ENCODE measurements around the gene FKBP14.
"Not testable (repeated sequence)": the region's sequence is repeated elsewhere in the genome, so short reads cannot be mapped to it uniquely, and the experiment has no call there.

The FKBP14 gene

DNA sequence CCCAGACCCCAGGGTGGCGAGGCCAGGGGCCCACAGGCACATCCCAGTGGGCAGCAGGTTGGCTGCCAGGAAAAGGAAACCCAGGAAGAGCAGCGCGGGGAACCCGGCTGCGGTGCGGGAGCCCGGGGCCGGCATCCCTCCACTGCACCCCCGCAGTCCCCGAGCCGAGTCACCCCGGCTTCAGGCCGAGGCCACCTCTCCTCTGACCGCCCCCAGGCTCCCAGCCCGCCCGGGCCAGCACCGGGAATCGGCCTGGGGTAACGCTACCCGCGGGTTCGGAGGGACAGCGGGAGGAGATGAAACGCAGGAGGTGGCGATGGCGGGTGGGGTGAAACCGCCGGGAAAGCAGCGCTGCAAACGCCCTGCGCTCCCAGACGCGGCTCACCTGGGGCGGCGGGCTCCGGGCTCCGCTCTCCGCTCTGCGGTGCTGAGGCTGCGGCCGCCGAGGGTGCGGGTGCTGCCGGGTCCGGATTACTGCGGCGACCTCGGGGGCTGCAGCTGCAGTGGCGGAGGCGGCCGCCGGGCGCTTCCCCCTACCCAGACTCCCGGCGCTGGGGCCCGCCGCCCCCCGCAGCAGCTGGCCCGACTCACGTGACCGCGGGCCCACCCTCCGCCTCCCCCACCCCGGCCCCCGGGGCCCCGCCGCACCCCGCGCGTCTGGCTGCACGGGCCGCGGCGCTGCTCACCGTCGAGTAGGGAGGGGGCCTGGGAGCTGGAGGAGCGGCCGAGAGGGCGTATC, 37.1 kb downstream of the FKBP14 start, which contains the start of gene SCRN1:
TSS of gene SCRN1 (minus strand) at position 545 of the 739 bp plus-strand sequence. CDS start 20,734 bp downstream, outside the sequence.
- DNase-seq = peak; percentile 43 to 54

DNA sequence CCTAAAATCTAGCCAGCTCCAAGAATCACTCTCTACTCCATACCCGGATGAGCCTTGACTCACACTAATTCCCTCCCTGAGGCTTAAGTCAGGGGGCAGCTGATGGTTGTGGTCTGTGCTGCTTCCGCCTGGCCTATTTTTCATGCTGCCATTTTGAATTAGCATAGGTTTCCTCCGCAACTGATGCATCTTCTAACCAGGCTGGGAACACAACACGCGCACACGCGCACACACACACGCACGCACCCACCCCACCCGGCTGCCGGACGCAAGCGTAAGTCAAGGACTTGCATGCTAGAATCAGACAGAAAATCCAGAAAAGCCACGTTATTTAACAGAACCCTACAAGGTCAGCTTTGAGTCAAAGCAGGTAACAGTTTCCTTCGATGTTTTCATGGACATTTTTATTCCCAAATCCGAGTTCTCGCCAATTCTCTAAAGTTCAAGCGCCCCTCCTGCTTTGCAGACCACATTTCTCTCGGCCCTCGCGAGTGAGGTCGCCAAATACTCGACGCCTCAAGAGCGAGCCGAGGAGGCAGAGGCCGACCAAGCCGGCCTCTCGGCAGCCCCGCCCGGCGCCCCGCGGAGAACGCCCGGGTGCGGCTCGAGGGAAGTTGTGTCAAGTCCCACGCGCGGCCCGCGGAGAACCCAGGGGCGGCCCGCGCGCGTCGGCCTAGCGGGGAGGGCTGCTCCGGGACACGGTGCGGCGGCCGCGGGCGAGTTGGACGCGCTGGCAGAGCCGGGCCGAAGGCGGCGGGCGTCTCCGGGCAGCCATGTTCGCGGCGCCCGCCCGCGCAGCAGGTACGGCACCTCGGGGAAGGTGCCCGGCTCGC, 37.9 kb downstream of the FKBP14 start:
- DNase-seq = peak; percentile 63 to 86

DNA sequence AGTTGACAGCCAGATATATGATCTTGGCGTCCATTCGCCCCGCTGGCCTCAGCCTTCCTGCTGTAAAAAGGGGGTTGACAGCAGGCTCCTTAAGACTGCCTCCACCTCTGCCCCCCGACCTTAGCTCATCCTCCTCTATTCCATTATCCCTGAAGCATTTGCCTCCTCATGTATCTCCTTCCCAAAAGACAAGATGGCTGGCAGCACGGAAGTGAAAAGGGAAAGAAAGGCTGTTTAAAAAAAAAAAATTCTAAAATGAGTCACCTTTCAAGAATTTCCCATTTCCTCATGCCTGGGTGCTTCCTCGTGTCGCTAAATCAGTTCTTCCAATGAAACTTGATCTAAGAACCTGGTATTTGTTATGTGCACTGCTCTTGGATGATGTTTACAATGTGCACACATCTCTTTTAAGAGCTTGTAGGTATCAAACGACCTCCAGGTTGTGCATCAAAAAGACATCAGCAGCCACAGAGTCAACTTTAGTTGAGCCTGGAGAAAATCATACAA, 38.6 kb downstream of the FKBP14 start:
- peak; percentile 72 to 73 for DNase-seq

DNA sequence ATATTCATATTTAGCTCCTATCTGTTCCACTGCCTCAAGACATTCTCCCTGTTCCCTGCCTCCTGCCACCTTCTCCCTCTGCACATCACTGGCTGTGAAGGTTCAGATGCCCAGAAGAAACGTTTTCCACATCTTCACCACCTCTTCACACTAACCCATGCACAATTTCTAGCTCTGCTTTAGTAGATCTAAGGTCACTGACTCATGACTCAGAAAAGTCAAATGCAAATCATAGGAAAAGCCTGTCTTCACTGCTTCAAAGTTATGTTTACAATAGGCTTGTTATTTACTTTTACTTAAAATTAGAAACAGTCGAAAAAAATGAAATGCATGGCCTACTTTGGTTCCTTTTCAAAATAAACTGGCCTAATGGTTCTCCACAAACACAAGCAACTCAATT, 39.4 kb downstream of the FKBP14 start:
- DNase-seq = no peak

DNA sequence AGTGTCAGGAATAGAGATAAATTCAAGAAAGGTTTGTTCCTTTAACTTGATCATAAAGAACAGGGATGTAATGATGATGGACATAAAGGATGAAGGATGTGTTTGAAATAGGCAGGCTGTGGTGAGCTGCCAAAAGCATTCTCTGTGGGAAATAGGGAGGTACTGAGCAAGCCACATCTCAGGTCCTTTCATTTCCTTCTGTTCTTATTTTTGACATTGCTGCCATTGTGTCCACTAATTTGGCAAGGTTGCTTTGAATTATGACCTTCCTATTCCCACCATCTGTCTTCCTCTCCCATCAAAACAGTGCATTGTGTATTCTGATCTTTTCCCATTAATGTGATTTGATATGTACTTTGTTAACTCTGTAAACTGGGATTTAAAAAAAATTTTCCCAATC, 46.4 kb downstream of the FKBP14 start:
- DNase-seq = no peak

DNA sequence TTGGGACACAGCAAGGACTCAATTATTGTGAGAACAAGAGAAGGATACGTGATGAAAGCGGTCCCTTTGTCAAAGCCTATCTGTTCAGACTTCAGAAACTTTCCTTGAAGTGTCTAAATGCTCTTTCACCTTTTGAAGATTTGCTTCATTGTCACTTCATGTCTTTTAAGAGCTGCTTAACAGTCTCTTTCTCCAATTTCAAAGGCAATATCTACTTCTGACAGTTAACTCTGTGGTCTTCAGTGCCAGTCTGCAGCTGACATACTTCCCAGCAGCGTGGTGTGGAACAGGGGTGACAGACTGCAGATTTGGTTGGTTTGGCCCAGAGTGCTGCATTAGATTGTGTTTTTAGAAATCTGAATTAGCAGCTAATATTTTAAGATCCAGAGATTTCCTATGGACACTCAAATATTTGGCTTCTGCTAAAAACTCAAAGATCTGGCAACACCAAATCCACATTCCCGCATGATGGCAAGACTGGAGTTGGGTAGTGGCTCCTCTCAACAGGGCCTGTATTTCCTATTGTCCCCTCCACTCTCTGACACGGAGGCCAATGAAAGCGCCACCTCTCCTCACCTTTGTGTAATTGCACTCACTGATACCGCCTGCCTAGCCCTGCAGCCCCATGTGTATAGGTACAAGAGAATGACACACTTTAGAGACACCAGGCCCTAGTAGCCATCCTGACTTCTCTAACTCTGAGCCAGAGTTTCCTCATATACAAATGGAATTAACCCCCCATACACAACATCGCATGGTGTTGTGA, 48.4 kb downstream of the FKBP14 start:
- DNase-seq = no peak

DNA sequence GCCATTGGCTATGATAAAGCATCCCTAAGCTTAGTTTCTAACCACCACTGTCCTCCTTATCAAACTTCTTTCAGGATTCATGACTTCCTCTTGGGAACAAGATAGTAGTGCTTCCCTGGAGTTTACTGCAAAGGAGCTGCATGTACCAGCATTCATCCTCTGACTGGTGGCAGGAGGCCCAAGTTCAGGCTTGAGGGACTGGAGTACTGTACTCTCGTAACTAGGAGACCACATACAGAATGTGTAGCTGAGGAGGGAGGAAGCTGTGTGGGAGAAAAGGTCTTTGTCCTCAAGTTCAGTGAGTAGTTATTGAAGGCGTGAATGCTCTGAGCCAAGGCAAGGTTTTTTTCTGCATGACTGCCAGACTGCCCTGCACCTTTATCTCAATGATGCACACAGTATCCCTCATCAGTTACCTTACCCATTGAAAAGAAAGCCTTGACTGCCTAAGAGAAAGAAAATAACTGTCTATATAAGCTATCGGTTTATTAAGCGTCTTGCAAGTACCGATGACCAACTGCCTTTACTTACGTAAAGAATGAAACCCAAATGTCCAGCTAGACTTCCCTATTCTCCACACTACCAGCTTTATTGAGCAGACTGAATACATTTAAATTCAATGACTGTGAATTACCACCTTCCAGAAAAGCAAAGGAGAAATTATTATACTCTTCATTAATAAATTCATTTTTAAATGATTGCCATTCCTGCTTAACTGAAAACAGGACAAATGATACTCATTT, 49.7 kb downstream of the FKBP14 start:
- no peak for DNase-seq

DNA sequence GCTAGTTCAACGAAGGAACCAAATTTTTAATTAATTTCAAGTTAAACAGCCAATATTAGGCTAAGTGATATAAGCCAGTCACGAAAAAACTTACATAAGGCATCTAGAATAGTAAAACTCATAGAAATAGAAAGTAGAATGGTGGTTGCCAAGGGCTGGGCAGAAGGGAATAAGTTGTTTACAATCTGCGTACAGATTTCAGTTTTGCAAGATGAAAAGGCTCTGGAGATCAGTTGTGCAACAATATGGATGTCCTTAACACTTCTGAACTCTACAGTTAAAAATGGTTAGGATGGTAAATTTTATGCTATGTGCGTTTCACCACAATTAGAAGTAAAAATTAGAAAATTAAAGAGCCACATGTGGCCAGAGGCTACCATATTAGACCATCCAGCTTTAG, 50.2 kb downstream of the FKBP14 start:
- no peak for DNase-seq

DNA sequence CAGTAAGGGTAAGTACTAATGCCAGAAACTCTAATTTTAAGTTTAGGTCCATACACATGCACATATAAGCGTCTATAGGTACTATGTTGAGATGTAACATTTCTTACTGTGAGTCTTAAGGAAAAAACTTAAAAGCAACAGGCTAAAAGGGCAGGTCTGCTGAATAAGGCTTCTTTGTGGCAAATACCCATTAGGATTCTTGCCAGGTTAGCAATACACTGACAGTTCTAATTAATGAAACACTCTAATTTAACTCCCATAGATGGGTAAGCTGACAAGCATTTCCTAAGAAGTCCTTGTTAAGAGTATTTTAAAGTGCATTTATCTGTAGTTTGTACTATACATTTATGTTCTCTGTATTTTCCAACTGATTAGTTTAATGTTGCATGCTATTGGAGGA, 50.9 kb downstream of the FKBP14 start:
- no peak for DNase-seq

DNA sequence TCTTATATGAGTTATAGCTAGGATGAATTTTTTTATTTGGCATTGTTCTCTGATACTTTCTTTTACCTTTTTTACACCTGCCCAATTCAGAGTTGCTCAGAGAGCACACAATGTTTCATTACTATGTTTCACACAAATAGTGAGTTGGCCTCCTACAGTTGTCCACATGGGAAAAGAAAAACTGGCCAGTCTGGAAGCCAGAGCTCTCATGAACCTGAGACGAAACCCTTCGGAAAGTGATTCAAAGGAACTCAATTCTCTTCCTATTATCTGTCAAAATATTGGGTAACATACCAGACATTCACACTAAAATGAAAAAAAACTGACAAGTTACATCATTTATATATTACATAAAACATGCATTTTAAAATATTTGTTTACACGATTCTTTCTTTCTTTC, 52.2 kb downstream of the FKBP14 start:
- DNase-seq = no peak

DNA sequence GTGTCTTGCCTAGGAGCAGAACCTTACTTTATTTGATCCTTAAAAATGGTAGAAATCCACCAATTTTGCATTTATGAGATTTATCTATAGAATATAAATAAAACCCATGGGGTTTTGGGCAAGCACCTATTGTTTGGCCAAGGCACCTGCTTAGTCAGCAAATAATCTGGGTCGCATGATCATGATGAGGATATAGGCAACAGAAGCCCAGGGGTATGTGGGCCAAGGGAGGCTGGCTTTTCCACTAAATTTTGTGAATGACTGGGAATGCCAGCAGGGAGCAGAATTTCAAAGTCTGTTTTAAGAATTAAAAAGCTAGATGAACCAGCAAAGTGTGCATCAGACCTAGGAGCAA, 54.2 kb downstream of the FKBP14 start:
- no peak for DNase-seq

DNA sequence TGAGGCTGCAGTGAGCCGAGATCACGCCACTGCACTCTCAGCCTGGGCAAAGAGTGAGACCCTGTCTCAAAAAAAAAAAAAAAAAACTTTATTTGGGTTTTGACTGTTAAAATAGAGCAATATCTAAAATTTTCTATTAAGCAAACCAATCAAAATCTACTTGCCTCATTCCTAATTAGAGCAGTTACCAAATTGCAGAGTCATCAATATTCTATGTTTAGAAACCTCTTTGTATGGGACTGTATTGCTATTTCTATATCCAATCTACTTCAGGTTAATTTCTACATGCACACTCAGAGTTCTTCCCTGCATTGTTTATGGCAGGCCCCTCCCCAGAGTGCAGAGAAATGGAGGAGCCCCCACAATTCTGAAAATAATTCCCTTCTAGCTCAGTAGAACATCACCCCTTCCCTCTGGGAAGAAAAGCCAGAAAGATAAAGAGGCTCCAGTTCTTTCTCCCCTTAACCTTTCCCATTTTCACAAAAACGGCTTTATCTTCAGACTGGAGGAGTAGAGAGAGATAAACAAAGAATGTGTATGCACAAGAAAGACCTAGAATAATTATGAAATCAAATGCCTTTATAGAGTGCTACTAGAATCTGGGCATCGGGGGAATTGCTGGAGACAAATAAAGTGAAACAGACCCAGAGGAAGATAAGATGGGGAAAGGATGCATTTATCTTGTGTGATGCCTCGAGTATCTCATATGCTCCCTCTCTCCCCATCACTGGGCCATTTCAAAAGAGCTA, 54.8 kb downstream of the FKBP14 start:
- no peak for DNase-seq

DNA sequence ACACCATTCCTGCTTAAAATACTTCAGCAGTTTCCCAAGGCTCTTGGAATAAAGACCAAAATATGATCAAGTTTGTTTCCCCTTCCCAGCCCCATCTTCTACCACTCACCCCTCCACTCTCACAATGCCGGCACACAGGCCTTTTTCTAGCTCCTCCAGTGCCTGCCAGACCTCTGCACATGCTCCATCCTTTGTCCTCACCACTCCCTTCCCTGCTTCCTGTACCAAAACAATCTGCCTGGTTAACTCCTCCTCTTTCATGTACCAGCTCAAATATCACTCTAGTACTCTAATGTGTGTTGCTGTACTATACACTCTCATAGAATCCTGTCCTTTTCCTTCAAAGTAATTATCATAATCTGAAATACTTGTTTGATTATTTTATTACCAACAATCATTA, 56.3 kb downstream of the FKBP14 start:
- DNase-seq = no peak

DNA sequence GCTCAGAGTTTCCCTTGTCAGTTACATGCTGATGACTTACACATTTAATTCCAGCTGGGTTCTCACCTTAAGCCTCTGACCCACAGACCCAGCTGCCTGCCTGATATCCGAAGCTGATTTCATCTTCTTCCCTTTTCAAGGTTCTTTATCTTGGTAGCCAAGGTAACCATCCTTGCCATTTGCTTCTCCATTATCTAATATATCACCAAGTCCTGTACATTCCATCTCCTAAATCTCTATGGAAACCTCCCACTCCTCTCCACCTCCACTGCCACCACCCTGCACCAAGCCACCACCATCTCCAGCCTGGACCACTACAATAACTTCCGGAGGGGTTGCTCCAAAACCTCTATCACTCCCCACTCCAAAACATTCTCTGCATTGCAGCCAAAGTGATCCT, 56.8 kb downstream of the FKBP14 start:
- DNase-seq = no peak

DNA sequence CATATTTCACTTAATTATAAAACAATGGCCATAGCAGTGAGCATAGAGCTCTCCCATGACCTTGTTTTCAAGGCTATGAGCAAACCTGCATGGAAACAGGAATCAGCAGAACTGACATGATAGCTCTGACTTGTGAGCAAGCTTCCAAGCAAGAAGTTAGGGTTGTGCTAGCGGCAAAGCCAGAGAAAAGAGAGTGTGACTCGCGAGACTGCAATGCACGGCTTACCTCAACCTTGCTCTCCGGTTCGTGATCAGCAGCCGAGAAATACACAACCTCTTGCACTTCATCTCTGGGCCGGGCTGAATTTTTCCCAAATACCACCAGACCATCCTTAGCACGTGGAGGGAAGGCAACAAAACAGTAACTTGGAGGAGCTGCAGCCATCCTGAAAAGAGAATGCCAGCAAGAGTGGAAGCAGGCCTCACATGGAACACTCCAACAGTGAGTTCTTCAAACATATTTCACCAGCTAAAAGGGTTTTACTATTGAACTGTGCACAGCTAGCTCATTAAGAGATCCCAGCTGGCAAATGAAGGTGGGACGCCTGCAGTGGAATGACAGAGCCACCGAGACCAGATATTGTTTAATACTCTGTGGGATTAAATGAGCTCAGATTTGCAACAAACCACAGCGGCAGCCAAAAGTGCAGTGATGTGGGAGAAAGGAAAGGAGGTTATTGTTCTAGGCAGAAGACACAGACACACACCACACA, 57.7 kb downstream of the FKBP14 start:
- DNase-seq = peak in 1 of 2 experiments; percentile 27

DNA sequence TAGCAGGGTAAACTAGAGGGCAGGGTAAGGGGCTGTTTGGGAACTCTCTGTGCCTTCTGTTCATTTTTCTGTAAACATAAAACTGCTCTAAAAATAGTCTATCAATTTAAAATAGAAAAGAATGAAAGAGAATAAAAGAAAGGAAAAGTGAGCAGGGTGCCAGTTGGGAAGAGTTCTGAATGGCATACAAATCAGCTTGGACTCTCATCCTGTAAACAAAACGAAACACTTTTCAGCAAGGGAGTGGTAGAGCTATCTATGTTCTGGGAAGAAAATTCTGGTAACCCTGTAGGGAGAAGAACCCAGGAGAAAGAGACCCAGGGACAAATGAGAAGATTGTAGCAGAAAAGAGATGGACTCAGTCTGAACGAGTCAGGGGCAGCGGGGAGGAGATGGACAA, 61.5 kb downstream of the FKBP14 start:
- DNase-seq = no peak

DNA sequence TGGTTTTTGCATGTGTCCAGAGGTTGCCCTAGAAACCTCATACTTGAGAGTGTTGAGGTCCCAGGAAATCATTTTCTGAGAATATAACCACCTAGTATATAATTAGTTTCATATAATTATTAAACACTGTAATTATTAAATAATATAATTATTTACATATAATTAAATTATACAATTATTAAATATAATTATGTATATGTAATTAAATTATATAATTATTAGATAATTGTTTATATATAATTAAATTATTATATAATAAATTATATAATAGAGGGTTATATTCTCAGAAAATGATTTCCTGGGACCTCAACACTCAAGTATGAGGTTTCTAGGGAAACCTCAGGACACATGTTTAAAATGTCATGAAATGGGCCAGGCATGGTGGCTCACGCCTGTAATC, 64.5 kb downstream of the FKBP14 start:
- no peak for DNase-seq

DNA sequence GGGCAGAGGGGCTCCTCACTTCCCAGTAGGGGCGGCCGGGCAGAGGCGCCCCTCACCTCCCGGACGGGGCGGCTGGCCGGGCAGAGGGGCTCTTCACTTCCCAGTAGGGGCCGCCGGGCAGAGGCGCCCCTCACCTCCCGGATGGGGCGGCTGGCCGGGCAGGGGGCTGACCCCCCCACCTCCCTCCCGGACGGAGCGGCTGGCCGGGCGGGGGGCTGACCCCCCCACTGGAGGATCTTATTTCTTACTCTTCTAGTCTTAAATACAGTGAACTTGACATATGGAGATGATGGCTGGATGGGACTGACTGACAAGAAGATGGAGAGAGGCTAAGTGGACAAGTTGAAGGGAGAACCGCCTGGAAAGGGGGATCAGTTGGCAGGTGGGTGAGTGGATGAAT, 64.9 kb downstream of the FKBP14 start:
- not testable (repeated sequence) for DNase-seq
